GM19455 (cell line): ENCODE data around the gene ARMS2.

Experiments used
- ATAC-seq: cut with Tn5 transposase; IDR thresholded peaks from one replicate; pipeline ENCODE4 v1.9.1; 2021; ENCODE audit not compliant: unreplicated experiment

ARMS2 gene

DNA sequence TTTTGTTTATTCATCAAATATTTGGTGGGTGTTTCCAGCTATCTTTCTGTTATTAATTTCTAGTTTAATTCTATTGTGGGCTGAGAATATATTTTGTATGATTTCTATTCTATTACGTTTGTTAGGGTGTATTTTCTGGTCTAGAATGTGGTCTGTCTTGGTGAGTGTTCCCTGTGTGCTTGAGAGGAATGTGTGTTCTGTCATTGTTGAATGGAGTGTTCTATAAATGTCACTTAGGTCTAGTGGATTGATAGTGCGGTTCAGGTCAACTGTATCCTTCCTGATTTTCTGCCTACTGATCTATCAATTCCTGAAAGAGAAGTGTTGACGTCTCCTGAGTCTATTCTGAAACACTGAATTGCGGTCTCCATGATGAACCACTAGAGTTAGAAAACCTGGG lies 15.4 kb downstream of the ARMS2 start:
- ATAC-seq, result no peak

DNA sequence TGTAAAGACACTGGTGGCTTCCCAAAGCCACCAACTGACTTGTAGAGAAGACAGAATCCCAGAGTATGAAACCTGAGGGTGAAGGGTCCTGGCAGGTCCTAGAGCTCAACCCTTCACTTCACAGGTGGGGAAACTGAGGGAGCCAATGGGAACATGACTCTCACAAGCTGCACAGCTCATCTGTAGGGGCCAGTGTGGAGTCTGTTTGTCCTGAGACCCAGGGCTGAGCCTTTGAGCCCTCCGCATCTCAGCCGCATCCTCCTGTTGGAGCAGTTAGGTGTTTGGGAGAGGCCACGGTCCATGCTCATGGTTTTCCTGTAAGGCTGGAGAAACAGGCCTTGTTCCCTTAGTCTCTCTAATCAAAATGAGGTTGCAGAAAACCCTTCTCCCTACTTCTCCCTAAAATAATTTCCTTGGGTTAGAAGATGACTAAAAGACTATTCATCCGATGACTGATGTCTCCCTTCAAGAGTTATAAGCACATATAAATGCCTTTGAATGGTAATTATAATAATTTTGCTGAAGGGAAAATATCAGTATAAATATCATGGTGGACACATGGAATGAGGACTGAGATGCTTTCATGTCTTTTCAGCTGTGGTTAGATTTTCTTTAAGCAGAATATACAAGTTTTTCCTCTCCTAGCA lies 17.2 kb downstream of the ARMS2 start:
- ATAC-seq, result no peak

DNA sequence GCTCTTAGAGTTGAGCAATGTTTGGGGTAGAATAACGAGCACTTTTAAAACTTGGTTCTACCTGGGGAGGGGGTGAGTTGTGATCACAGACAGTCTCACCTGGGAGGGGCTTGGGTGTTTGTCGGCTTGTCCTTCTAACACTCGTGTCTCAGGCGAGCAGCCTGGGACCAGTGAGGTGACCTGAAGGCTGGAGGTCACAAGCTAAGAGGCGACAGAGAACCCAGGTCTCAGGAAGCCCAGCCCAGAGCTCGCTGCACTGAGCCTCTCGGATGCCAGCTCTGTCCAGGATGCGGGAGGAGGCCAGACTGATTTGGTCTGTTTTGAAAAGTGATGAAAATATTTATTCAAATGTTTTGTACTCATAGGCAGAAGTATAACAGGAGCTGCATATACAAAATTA lies 18.7 kb downstream of the ARMS2 start:
- no peak for ATAC-seq

- no peak for ATAC-seq
Observed at GRCh38 chr10:122474131-122474818, 19.8 kb downstream of the ARMS2 start.

GRCh38 chr10:122475100-122475499 lies 20.6 kb downstream of the ARMS2 start:
- no peak for ATAC-seq

- ATAC-seq, result no peak
Observed at GRCh38 chr10:122475591-122476332, 21.3 kb downstream of the ARMS2 start.

DNA sequence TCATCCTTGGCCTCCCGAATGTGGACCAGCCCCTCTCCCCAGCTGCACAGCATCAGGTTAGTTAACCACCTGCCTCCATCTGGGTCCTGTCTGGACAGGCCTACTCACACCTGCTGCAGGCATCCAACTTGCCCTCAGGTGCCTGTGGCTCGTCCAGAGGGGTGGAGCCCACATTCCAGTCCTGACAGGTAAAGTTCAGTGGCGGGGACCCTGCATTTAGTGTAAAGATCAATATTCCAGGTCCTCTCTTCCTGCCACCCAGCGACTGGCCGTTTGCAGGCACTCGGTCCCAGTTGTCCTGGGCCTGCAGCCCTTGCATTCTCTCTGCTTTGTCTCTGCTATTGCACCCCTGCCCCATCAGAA lies 21.9 kb downstream of the ARMS2 start:
- no peak for ATAC-seq

GRCh38 chr10:122477436-122477835 lies 23.0 kb downstream of the ARMS2 start:
- ATAC-seq, result no peak

- ATAC-seq, result no peak
Observed at GRCh38 chr10:122478971-122479370, 24.5 kb downstream of the ARMS2 start.

DNA sequence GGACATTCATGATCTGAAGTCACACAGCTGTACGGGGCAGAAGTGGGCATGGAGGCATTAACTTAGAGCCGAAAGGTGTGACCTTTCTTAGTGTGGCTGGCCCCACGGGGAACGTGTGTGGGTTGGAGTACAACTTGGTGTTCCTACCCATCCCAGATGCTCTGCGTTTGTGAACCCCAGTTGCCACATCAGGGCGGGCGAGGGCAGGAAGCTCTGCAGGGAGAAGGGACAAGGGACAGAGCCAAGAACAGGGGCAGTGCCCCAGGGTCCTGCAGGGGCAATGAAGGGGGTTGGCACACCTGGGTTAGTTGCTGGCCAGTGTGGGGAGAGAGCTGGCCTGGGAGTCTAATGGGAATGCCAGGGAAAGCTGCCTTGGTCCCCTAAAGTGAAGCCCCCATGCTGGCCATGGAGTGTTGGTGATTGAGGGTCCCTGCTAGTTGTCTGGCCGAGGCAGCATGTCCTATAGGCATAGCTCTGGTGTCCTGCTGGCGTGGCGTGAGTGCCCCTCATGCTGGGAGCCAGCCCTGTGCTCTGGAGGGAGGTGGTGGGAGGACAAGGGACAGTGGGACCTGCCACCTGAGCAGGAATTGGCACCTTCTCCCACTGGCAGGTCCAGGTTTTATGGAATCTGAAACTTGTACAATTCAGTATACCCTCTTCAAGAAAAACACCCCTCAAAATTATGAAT lies 25.8 kb downstream of the ARMS2 start:
- no peak for ATAC-seq

DNA sequence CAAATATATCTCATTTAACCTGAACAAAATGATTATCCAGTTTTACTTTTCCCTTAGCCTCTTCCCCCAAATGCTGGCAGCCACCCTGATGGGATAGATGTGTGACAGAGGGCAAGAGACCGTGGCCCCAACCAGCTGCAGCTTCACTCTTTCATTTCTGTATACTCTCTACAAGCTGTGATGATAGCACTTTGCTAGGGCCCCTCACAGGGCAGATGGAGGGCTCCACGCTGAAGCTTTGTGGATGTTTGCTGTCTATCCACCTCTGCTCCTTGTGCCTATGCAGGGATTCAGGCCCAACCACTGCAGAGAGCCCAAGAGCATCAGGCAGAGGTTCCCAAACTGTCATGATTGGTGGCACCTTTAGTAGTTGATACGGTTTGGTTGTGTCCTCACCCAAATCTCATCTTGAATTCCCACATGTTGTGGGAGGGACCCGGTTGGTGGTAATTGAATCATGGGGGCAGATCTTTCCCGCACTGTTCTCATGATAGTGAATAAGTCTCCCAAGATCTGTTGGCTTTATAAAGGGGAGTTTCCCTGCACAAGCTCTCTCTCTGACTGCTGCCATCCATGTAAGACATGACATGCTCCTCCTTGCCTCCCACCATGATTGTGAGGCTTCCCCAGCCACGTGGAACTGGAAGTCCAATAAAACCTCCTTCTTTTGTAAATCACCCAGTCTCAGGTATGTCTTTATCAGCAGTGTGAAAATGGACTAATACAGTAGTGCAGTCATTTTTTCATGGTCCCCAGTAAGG lies 27.0 kb downstream of the ARMS2 start:
- no peak for ATAC-seq

DNA sequence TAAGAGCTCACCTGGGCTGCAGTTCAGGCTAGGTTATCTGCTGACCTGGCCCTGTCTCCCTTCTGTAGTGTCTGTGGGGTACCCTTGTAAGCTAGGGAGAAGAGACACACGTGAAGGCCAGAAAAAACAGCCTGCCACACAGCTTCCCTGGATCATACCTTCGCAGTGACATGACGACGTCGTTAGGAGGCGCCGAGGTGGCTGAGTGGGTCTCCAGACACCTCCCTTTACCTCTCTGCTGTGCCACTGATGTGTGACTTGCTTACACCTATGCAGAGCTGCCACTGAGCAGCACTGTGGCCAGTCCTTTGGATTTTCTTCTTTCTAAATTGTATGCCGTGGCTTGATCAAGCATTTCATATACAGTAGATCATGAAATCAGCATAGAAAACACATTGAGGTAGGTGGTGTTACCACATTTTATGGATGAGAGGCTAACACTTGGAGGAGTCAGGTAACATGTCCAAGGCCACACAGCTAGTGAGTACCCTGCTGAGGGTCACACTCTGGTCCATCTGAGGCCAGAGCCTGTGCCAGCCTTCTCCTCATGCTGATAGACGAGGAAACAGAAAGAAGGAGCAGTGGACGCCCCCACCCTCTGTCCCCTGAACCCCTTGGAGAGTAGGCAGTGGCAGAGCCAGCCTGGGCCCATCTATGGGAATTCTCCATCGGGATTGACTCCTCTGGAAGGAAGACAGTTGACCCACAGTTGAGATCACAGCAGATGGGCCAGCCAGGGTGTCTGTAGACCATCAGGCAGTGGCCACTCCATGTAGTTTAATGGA lies 30.0 kb downstream of the ARMS2 start:
- no peak for ATAC-seq

- no peak for ATAC-seq
Observed at GRCh38 chr10:122485670-122486069, 31.2 kb downstream of the ARMS2 start.

GRCh38 chr10:122486406-122487080 lies 32.1 kb downstream of the ARMS2 start:
- no peak for ATAC-seq

DNA sequence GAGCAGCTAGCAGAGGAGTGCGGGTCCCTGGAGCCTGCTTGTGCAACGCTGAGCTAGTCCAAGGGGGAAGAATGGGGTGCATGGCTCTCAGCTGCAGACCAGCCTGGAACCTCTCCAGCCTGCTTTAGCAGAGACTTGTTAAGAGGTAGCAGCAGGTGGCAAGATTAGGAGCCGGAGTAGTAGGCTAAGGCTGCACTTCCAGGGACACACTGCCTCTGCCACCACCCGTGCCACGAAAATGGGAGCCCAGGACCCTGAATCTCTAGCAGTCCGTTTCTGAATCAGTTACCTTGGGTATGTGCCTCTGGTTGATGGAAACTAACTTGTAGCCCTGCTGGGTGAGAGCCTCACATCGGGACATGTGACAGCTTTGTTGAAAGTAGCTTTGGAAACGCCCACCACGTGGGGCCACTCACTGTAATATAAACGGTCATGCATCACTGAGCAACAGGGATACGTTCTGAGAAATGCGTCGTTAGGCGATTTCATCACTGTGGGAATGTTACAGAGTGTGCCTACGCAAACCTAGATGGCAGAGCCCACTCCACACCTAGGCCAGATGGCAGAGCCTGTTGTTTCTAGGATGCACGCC lies 32.8 kb downstream of the ARMS2 start:
- ATAC-seq, result no peak

GRCh38 chr10:122490268-122490667 lies 35.8 kb downstream of the ARMS2 start:
- no peak for ATAC-seq

GRCh38 chr10:122490786-122491680 lies 36.6 kb downstream of the ARMS2 start:
- no peak for ATAC-seq

- no peak for ATAC-seq
Observed at GRCh38 chr10:122492006-122492405, 37.6 kb downstream of the ARMS2 start.
